ENCODE data around the gene NKX1-2. TPM values are rescaled to one million over a fixed set of nuclear protein-coding genes. Genes with fewer than 3 reads are reported as not detected.
"Not testable (repeated sequence)": the region's sequence is repeated elsewhere in the genome, so short reads cannot be mapped to it uniquely, and the experiment has no call there.

NKX1-2 gene
- total RNA-seq, 1 donor from 2014 or later = not detected

DNA sequence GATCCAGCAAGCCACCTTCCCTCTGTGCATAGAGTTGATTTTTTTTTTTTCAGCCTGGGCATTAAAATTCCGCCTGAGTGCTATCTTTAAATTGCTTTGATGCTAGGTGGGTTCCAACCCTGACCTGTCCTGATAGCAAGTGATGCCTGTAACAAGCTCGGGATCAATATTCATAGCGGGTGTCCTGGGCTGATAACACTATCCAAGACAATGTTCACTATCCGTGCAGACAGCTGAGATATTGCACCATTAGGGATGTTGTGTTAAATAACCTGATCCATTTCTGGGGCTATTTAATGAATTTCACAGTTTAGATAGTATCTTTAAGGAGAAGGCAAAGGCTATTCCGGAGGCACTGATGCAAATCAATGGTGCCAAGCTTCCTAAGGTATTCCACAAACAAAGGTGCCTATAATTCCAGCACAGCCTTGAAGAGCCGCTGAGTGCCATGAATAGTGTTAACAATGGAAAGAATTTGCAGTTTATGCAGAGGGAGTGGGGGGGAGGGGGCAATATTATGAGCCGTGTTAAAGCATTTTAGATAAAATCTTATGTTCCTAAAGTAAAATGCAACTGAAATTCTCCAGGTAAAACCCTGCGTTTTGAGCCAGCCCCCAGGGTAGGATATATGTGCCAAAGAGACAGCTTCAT, 4.2 kb upstream of the NKX1-2 start:
- DNase-seq (ENCODE audit: low read depth) = no peak

- no peak for DNase-seq (ENCODE audit: low read depth)
Observed at GRCh38 chr10:124451276-124451675, 1.4 kb upstream of the NKX1-2 start.

DNA sequence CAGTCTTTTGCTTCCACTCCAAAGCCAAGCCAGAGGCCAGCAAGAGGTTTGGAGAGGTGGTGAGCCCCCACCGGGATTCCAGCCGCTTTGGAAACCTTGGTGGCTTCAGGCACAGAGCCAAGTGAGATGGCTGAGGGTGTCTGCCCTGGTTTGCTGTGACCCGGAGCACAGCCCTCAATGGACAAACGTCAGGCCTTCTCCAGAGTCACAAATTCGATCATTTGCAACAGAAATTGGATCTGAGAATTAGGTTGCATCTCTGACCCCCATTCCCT, 885 bp upstream of the NKX1-2 start:
- no peak for DNase-seq (ENCODE audit: low read depth)

DNA sequence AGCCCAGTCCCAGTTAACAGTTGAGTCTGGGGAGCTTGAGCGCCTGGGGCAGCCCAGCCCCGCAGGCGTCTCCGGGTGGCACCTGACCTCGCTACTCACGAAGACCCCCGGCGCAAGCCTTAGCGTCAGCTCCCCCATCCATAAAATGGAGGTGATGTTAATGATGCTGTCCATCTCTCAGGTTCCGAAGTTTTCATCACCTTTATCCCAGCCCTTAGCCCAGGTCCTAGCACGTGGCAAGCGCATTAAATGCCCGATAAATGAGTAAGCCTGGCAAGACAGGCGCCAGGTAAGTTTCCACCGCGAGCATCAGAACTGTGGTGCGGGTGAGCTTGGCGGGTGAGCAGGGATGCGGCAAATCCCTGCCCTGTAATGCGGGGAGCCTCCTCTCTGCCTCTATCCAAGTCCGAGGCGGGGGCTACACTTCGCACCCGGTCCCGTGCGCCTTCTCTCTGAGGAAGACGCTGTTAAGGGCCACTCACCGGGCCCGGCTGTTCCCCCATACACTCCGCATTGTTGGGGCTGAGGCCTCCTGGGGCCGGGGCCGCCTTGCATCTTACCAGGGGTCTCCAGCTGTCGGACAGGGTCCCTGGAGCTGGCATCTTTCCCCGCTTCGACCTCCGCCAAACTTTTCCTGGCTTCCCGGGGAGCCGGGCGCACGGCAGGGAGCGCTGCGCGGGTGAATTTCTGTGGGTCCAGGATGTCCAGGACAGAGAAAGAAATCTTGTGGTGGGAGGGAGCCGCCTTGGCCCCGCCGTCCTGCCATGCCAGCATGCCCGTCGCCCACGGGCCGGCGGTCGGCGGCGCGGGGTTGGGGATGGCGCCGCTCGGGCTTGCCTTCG, 444 bp downstream of the NKX1-2 start:
- DNase-seq (ENCODE audit: low read depth) = no peak

DNA sequence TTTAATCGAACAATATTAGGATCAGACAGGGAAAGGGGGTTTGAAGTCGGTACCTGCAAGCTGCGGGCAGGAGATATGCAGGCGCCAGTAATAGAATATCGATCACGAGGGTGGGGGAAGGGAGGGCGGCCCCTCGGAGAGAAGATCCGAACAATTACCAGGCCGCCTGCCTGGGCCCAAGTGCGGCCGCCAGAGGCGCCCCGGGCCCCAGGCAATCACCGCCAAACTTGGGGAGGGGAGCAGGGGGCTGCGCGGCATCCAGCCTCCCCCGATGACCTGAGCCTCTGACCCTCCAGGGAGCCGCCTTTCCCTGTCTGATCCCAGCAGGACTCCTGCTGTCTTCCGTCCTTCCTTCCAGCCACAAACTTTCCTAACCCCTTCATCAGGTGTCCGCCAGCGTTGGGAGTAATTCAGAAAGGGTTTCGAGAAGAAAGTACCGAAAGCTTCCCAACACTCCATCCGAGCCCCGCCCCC, 1.1 kb downstream of the NKX1-2 start:
- DNase-seq (ENCODE audit: low read depth) = no peak

- no peak for DNase-seq (ENCODE audit: low read depth)
Observed at GRCh38 chr10:124447751-124448466, 1.9 kb downstream of the NKX1-2 start.

DNA sequence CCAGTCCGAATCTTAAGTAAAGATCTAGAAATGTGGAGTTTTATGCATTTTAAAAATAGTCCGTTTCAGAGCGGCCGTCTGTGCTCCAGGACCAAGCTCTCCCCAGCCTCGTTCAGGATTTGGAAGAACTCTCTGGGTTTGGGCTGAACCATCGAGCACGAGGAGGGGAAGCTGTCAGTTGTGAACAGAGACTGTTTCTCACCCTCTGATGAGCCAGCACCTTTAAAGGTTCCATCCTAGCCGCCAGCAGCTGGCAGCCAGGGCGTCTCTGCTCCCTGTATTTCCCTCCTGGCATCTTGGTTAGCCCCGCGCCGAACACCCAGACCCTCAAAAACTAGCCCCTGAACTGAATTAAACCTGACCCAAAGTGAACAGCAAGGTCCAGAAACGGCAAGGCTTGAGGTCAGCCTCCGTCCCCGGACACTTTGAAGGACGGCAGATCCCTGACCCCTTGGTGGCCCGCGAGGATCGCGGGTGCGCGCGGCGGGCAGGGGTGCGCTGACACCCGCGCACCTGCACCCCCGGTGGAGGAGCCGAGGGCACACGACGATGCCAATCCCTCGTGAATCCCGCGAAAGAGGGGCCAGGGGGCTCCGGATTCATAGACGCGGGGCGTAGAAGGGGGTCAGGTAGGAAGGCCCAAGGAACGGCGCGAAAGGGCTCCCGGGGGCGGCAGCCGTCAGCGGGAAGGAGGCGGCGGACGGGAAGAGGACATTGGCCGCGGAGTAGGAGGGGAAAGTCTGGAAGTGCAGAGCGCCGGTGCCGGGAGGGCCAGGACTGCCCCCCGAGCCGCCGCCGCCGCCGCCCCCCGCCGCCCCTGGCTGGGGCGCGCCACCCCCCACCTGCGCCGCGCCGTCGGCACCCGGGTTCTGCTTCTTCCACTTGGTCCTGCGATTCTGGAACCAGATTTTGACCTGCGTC, 2.7 kb downstream of the NKX1-2 start:
- DNase-seq (ENCODE audit: low read depth) = no peak

- not testable (repeated sequence) for DNase-seq (ENCODE audit: low read depth)
Observed at GRCh38 chr10:124441694-124442093, 8.1 kb downstream of the NKX1-2 start.

DNA sequence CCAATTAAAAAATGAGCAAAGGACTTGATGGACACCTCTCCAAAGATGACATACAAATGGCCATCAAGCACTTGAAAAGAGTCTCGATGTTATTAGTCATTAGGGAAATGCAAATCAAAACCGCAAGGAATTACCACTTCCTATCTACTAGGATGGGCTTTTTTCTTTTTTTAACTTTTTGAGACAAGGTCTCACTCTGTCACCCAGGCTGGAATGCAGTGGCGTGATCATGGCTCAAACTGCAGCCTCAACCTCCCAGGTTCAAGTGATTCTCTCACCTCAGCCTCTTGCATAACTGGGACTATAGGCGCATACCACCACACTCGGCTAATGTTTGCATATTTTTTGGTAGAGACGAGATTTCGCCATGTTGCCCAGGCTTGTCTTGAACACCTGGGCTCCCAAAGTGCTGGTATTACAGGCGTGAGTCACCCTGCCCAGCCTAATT, 13.6 kb downstream of the NKX1-2 start:
- no peak for DNase-seq (ENCODE audit: low read depth)

DNA sequence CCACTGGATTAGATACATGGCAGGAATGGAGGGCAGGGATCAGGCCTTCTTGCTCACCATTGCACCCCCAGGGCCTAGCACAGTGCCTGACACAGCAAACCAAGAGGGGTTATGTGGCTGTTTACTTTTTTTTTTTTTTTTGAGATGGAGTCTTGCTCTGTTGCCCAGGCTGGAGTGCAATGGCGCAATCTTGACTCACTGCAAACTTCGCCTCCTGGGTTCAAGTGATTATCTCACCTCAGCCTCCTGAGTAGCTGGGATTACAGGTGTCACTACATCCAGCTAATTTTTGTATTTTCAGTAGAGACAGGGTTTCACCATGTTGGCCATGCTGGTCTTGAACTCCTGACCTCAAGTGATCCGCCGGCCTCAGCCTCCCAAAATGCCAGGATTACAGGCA, 14.2 kb downstream of the NKX1-2 start:
- DNase-seq (ENCODE audit: low read depth) = not testable (repeated sequence)

DNA sequence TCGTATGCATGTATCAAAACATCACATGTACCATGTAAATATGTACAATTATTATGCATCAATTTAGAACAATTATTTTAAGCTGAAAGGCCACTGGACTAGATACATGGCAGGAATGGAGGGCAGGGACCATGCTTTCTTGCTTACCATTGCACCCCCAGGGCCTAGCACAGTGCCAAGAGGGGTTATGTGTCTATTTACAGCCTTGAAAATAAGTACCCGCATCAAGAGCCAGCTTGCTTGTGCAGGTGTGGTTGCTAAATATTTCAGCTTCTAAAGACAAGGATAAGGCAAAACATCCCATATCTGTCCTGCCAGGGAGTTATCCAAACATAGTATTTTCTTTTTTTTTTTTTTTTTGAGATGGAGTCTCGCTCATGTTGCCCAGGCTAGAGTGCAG, 16.4 kb downstream of the NKX1-2 start:
- no peak for DNase-seq (ENCODE audit: low read depth)

DNA sequence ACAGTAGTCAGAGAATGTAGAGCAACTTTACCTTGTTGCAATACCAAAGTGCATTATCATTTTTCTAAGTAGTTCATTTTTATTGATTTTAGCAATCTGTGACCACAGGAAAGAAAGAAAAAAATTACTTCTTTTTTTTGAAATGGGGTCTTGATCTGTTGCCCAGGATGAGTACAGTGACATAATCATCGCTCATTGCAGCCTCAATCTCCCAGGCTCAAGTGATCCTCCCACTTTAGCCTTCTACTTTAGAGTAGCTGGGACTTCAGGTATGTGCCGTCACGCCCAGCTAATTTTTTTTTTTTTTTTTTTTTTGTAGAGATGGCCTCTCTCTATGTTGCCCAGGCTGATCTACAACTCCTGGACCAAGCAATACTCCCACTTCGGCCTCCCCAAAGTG, 19.8 kb downstream of the NKX1-2 start:
- no peak for DNase-seq (ENCODE audit: low read depth)

DNA sequence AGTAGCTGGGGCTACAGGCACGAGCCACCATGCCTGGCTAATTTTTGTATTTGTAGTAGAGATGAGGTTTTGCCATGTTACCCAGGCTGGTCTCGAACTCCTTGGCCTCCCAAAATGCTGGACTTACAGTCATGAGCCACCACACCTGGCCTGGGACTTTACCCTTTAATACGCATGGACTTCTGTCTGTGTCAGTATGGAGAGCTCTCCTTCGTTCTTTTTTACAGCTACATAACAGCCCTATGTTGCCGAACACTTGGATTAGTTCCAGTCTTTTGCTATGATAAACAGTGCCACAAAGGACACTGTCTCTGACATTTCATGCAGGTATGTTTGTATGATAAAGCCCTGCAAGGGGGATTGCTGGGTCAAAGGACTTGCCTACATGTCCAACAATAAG, 20.3 kb downstream of the NKX1-2 start:
- DNase-seq (ENCODE audit: low read depth) = no peak

GRCh38 chr10:124428207-124428777, 21.5 kb downstream of the NKX1-2 start:
- DNase-seq (ENCODE audit: low read depth) = no peak

DNA sequence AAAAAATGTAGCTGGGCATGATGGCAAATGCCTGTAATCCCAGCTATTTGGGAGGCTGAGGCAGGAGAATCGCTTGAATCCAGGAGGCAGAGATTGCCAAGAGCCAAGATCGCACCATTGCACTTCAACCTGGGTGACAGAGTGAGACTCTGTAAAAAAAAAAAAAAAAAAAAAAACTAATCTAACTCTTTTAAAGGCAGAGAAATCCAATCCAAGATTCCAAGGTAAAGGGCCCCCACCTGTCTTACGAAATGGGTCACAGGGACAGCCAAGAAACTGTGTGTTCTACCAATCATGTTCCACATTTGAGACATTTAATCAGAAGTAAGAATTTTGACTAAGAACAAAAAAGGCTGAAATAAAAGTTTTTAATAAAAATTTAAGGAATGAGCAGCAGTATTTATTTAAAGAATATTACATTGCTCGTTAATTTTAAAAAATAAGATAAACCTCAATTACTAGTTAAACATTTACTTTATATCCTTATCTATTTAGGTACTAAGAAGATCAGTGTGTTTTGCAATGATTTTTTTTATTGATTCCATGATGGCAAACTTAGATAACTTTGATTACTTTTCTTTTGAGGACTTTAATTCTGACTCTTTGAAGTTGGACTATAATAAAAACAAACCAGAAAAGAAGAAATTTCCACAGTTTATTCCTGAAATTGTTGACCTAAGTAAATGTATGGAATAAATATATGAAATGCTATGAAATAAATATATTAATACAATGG, 24.4 kb downstream of the NKX1-2 start:
- no peak for DNase-seq (ENCODE audit: low read depth)

DNA sequence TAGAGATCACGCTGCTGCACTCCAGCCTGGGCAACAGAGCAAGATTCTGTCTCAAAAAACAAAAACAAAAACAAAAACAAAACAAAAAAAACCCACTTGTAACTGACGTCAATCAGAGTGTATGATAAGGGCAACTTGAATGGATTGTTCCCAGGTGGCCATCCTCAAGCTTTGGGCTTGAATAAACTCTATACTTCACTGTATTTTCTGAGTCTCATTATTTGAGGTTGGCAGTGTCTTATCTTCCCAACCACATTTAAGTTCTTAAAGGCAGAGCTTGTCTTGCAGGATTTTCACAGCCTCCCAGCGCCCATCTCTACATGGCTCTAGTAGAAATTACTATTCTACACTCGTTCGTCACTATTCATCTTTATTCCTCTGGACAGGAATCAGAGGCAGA, 26.0 kb downstream of the NKX1-2 start:
- no peak for DNase-seq (ENCODE audit: low read depth)

GRCh38 chr10:124422742-124423141, 27.1 kb downstream of the NKX1-2 start:
- DNase-seq (ENCODE audit: low read depth) = no peak

GRCh38 chr10:124420254-124420653, 29.6 kb downstream of the NKX1-2 start:
- no peak for DNase-seq (ENCODE audit: low read depth)

DNA sequence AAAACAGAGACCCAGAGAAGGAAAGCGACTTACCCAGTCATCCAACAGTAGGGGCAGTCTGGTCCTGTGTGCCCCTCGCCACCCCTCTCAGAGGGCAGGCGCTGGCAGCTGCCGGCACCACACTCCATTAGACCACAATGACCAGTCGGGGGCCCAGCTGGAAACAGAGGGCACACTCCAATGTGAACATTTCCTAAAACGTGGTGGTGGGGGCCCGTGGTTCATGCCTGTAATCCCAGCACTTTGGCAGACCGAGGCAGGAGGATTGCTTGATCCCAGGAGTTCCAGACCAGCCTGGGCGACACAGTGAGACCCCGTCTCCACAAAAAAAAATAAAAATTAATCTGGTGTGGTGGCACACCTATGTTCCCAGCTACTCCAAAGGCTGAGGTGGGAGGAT, 30.2 kb downstream of the NKX1-2 start:
- DNase-seq (ENCODE audit: low read depth) = no peak
